DOHH2 (cell line): ENCODE data around the gene APLF.
A peak's percentile ranks its signal among the peaks of the same experiment; 100 is the strongest.

Experiments used
- H3F3A ChIP-seq: fragments of 200-600 bp; sonication (generic), shearing (Covaris generic); 2 replicates; pipeline ENCODE4 v1.6.0; 2016; ENCODE audit warnings: antibody characterized with exemption, mild to moderate bottlenecking; ENCODE audit not compliant: control insufficient read depth, insufficient read depth
- H3K27ac ChIP-seq: fragments of 200-600 bp; sonication (generic); 2 replicates; pipeline ENCODE4 v1.5.1; 2014; ENCODE audit warnings: low read depth, mild to moderate bottlenecking, low read length, moderate library complexity
- H3K27me3 ChIP-seq: fragments of 200-600 bp; sonication (generic); 2 replicates; pipeline ENCODE4 v1.6.1; 2014; ENCODE audit warnings: mild to moderate bottlenecking, low read length, mixed read lengths; ENCODE audit not compliant: control insufficient read depth
- H3K36me3 ChIP-seq: fragments of 200-600 bp; sonication (generic); 2 replicates; pipeline ENCODE4 v1.6.1; 2014; ENCODE audit warnings: mild to moderate bottlenecking, low read length, moderate library complexity, mixed read lengths; ENCODE audit not compliant: control insufficient read depth
- H3K4me1 ChIP-seq: fragments of 200-600 bp; sonication (generic); 2 replicates; pipeline ENCODE4 v1.6.1; 2014; ENCODE audit warnings: mild to moderate bottlenecking, low read length, mixed read lengths; ENCODE audit not compliant: control insufficient read depth
- H3K4me2 ChIP-seq: fragments of 200-600 bp; sonication (generic); 2 replicates; pipeline ENCODE4 v1.6.0; 2014; ENCODE audit warnings: mild to moderate bottlenecking, low read length, moderate library complexity
- H3K4me3 ChIP-seq: fragments of 200-600 bp; sonication (generic); 2 replicates; pipeline ENCODE4 v1.5.1; 2014; ENCODE audit warnings: mild to moderate bottlenecking, low read length, mixed read lengths
- H3K79me2 ChIP-seq: fragments of 200-600 bp; sonication (generic); 2 replicates; pipeline ENCODE4 v1.6.1; 2014; ENCODE audit warnings: mild to moderate bottlenecking, low read length, mixed read lengths; ENCODE audit not compliant: control insufficient read depth
- H3K9me2 ChIP-seq: fragments of 200-600 bp; sonication (generic); replicated peaks from 2 replicates; pipeline ENCODE4 v1.6.1; 2014; ENCODE audit warnings: mild to moderate bottlenecking, low read length, mixed read lengths; ENCODE audit not compliant: control insufficient read depth
- H3K9me3 ChIP-seq: fragments of 200-600 bp; sonication (generic); 2 replicates; pipeline ENCODE4 v1.6.1; 2014; ENCODE audit warnings: antibody characterized with exemption, low read length, mixed read lengths; ENCODE audit not compliant: control insufficient read depth, insufficient read depth
- H4K20me1 ChIP-seq: fragments of 200-600 bp; sonication (generic); 2 replicates; pipeline ENCODE4 v1.6.0; 2014; ENCODE audit warnings: low read depth, mild to moderate bottlenecking, antibody characterized with exemption, low read length, moderate library complexity; ENCODE audit not compliant: control insufficient read depth, insufficient read depth
- CTCF ChIP-seq: fragments of 200-600 bp; sonication (generic); IDR thresholded peaks from one replicate; pipeline ENCODE4 v1.5.1; 2014; ENCODE audit warnings: antibody characterized with exemption, mild to moderate bottlenecking, low read depth, low read length; ENCODE audit not compliant: poor library complexity, severe bottlenecking
- EZH2phosphoT487 ChIP-seq: fragments of 200-600 bp; sonication (generic); IDR thresholded peaks from 2 replicates; pipeline ENCODE4 v1.6.1; 2017; ENCODE audit warnings: borderline replicate concordance, mild to moderate bottlenecking, antibody characterized with exemption, low read length, moderate library complexity, mixed read lengths

APLF gene

GRCh38 chr2:68425503-68425902, 41.9 kb upstream of the APLF start:
- no peaks in the 10 kb centered on the region; the same call in 1 of the 2 replicates for H3F3A ChIP-seq
- H3K9me3 ChIP-seq, result no peaks in the 10 kb centered on the region
- no peak overlapping the region for H3K4me3 ChIP-seq
- H3K27ac ChIP-seq, result no peak overlapping the region
- TF ChIP-seq EZH2phosphoT487 (no peak), CTCF (no peak)
- H3K79me2 ChIP-seq, result no peaks in the 10 kb centered on the region
- H3K36me3 ChIP-seq, result no peaks in the 10 kb centered on the region
- H3K9me2 ChIP-seq, result no peaks in the 10 kb centered on the region
- H3K27me3 ChIP-seq, result no peaks in the 10 kb centered on the region
- H3K4me2 ChIP-seq, result no peak overlapping the region
- H4K20me1 ChIP-seq, result no peaks in the 10 kb centered on the region
- H3K4me1 ChIP-seq, result peaks cover 56% of the 10 kb centered on the region

GRCh38 chr2:68426446-68426845, 40.9 kb upstream of the APLF start:
- Histone ChIP-seq H3K4me1 (peaks cover 51% of the 10 kb centered on the region), H3K9me3 (no peaks in the 10 kb centered on the region), H3K36me3 (no peaks in the 10 kb centered on the region), H3K4me3 (no peak overlapping the region), H3K4me2 (peak overlapping the region; percentile 44; the same call in 1 of the 2 replicates), H4K20me1 (no peaks in the 10 kb centered on the region), H3K9me2 (no peaks in the 10 kb centered on the region), H3K27ac (no peak overlapping the region), H3K27me3 (no peaks in the 10 kb centered on the region), H3F3A (no peaks in the 10 kb centered on the region; the same call in 1 of the 2 replicates), H3K79me2 (no peaks in the 10 kb centered on the region)
- TF ChIP-seq EZH2phosphoT487, result no peak
- TF ChIP-seq CTCF, result no peak

- Histone ChIP-seq H3K9me3 (no peaks in the 10 kb centered on the region), H3K4me3 (peak overlapping the region; percentile 18), H3K27ac (no peak overlapping the region), H3K27me3 (no peaks in the 10 kb centered on the region), H3K4me2 (peak overlapping the region; percentile 44), H3K9me2 (no peaks in the 10 kb centered on the region), H3K36me3 (no peaks in the 10 kb centered on the region), H4K20me1 (no peaks in the 10 kb centered on the region), H3F3A (no peaks in the 10 kb centered on the region; the same call in 1 of the 2 replicates), H3K79me2 (no peaks in the 10 kb centered on the region), H3K4me1 (peaks cover 51% of the 10 kb centered on the region)
- TF ChIP-seq CTCF, result no peak
- no peak for TF ChIP-seq EZH2phosphoT487
Measured at GRCh38 chr2:68426848-68427579, 40.4 kb upstream of the APLF start.
